Hematopoietic multipotent progenitor cell treated with erythropoietin and hydrocortisone succinate and interleukin-3 and kit ligand, for 15 days (in vitro differentiated cells): Measurements from ENCODE around the gene ADCY5.

ENCODE experiments used
- DNase-seq: peaks from one replicate; pipeline ENCODE4 v3.0.0-alpha.2; 2015; ENCODE audit warnings: low spot score

The ADCY5 gene

DNA sequence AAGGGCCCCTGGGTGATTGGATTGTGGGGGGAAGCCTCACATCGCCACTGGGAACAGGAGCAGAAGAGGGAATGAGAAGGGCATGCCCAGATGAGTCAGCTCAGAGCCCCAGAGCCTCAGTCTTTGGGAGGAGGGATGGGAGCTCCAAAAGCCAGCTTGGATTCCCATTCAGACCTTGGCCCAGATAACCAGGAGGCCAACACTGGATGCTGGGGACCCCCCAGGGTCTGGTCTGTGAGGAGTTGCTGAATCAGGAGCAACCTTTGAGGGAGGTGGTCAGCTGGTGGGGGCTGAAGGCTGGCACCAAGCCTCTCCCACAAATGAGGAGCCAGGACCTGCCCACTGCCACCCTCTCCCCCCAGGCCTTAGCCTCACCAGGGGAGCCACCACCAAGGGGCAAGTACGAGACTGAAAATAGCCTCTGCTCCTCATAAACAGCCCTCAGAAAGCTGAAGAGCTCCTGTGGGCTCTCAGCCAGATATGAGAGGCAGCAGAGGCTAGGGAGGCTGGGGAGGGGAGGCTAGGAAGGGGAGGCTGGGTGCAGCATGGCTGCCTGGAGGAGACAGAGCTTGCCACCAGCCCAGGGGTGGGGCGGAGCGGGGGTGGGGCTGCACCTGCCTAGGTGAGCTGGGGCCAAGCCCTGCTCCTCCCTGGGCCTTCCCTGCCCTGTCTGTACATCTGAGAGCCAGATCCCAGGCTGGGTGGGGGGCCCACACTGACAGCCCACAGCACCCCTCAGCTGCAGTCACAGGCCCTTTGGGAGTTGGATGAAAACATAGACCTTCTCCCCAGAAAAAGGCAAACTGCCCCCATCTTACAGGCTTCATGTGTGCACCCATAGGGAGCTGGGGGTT is 147.3 kb downstream of the ADCY5 start:
- DNase-seq = no peak

DNA sequence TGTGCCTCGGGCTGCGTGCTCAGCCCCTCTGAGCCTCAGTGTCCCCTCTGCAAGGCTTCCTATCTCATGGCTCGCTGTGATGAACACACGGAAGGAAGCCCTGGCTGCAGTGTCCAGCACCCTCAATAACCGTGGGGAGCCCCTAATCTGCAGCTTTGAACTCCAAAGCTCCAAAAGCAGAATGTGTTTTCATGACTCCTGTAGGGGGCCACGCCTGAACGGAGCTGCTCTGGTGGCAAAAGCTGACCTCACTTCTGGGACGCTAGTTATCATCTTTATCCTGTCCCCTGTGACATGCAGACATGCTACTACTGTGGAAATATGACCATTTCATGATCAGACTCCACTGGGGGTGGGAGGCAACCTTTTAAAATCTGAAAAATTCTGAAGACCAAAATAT is 148.3 kb downstream of the ADCY5 start:
- no peak for DNase-seq

DNA sequence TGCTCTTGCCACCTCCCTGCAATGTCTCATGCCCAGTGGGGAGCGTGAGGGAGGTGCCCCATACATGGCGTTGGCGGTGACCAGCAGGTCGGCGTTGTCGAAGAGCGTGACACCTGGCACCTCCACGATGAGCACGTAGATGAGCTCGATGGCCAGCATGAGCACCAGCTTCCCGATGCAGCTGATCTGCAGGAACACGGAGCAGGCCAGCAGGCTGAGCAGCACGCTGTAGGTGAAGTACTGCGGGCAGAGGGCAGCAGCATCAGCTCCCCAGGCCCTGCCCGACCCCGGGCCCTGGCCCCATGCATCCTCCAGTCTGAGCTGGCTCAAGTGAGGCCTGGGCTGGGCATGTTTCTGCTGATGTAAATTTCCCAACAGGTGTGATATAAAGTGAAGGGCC is 148.8 kb downstream of the ADCY5 start:
- no peak for DNase-seq

DNA sequence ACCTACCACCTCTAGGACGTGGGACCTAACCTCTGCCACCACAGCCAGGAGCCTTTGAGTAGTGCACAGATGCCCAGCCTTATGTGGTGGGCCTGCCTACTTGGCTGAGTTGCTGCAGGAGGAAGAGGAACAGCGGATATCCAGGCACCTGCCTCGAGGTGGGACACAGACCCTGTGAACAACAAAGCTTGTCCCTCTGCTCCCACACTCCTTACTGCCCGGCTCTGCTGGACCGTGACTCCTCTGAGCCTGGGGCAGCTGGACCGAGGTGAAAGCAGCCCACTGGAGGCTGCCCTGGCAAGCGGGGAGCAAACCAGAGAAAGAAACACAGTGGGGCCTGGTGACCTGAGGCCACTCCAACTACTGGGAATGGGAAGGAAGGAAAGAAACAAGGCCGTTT is 149.3 kb downstream of the ADCY5 start:
- no peak for DNase-seq

DNA sequence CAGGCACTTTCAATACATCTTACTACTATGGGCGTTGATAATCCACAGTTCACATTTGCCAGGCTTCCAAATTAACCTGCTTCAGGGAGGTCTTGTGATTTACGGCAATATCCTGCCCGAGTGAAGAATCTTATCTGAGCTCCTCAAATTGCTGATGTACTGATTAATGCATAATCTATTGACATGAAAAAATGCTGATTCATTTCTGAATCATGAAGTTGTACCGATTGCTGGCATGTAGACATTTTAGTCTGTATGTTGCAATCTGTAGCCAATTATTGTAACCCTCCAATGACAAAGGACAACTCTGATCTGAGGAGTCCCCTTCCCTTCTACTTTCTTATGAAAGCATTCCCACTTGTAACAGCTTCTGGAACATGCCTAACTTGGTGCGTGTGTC is 150.0 kb downstream of the ADCY5 start:
- no peak for DNase-seq

DNA sequence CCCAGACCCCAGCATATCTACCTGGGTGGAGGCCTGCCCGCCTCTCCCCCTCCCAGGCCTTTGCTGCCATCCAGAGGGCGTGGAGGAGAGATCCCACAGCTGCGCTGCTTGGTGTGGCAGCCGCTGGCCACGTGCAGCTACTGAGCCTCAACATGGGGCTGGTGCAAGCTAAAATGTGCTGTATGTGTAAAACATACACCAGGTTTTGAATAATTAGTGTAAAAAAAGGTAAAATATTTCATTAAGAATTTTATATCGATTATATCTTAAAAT is 151.3 kb downstream of the ADCY5 start:
- DNase-seq = no peak

DNA sequence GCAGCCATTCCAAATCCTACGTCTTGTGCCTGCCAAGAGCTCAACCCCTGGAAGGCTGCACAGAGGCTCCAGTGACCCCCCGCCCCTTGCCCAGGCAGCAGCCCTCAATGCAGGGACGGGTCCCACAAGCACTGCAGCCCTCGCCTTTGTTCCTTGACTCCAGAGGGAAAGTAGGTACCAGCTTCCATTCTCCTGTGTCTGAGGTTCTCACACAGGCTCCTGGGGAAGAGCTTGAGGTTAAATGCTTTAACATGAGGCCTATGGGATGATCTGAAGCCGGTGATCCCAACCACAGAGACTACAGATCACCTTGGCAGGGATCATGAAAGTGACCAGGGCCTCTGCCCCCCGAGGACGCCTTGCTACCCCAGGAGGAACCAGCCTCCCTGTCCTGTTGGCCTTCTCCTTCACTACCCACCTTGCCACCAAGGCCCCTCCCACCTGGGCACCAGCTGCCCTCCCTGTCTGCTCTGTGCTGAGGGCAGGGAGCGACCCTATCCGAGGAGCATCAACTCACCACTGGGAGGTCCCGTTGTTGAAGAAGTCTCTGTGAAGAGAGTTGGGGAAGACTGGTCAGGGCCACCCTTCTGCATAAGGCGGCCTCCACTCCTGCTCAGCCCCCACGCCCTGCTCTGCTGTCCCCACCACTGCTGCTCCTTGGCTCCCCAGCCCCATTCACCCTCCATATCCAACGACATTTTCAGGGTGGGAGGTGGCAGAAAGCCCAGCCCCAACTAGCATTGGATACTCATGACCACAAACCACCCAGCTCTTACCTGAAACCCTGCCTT is 151.9 kb downstream of the ADCY5 start:
- no peak for DNase-seq

DNA sequence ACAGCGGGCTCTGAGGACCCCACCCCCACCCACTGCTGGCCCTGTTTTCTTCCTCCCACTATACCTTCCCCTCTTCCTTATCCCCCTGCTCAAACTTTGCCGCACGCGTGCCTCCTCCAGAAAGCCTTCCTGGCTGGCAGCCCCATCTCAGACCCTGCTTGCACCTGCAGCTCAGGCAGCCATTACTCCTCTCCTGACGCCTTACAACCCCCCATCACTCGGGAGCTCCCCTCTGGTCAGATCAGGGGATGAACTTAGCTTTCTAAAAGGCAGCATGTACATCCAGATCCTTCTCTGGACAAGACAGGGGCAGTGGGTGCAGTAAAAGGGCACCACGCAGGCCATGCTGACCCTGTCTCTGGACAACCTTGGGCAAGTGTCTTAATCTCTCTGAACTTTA is 152.6 kb downstream of the ADCY5 start:
- no peak for DNase-seq

DNA sequence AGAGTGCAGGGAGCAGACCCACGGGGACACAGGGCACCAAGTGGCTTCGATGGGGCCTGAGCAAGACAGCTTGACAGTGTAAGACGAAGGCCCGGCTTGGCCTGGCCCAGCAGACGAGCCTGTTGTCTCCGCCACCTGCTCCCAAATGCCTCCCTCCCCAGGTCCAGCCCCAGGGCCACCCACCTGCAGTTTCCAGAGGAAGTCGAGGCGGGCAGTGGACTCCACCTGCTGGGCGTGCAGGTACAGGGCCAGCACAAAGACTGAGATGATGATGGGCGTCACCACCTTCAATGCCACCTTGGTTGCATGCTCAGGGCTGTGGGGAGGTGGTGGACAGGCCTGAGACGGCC is 153.0 kb downstream of the ADCY5 start:
- DNase-seq = no peak

DNA sequence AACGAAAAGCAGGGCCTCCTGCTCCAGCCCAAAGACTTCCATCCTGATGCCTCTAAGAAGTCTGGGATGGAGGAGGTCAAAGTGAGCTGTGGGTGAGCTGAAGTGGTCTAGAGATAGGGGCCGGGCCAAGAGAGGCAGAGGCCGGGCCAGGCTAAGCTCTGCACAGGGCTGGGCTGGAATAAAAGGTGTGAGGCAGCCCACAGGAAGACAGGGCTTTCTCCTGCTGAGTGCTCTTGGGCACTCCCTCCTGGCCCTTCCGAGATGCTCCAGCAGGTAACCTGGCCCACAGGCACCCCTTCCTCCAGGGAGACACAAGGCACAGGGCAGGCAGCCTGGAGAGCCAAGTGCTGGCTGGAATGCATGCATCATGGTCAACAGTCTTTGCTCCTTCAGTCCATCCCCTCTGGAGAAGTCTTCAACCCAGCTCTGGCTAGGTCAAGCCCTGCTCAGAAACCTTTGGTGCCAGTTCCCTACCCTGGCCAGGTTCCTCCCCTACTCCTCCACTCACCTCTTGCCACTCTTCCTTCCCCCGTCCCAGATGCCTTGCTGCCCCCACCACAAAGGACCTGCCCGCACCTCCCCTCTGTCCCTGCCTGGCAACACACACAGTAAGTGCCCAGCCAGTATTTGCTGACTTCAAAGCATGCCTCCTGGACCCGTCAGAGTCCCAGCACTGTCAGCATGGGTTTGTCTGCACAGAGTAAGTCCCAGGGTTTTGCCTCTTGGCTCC is 153.6 kb downstream of the ADCY5 start:
- DNase-seq = no peak

DNA sequence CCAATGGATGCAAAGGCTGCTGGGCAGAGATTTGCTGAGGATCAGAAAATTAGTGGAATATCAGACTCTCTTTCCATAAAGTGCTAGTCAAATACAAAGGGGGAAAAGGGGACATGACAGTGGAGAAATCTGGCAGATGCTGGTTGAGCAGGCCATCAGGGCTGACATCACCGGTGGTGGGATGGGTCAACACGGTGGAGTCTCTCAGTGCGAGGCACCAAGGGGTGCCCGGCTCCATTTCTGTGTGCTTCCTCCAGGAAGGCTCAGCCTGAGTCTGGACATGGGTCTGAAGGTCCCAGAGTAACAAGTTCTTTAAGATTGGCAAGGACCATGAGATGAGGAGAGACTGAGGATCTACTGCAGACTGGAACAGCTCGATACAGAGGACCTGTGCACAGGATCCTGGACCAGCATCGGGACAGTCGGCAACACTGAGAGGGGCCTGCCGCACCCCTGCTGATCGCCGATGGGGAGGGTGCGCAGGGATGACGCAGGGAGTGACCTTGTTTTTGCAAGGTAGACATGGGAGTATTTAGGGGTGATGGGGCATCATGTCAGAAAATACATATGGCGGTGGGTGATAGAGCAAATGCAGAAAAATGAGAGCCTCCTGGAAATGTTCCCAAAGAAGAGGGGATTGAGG is 154.5 kb downstream of the ADCY5 start:
- no peak for DNase-seq

DNA sequence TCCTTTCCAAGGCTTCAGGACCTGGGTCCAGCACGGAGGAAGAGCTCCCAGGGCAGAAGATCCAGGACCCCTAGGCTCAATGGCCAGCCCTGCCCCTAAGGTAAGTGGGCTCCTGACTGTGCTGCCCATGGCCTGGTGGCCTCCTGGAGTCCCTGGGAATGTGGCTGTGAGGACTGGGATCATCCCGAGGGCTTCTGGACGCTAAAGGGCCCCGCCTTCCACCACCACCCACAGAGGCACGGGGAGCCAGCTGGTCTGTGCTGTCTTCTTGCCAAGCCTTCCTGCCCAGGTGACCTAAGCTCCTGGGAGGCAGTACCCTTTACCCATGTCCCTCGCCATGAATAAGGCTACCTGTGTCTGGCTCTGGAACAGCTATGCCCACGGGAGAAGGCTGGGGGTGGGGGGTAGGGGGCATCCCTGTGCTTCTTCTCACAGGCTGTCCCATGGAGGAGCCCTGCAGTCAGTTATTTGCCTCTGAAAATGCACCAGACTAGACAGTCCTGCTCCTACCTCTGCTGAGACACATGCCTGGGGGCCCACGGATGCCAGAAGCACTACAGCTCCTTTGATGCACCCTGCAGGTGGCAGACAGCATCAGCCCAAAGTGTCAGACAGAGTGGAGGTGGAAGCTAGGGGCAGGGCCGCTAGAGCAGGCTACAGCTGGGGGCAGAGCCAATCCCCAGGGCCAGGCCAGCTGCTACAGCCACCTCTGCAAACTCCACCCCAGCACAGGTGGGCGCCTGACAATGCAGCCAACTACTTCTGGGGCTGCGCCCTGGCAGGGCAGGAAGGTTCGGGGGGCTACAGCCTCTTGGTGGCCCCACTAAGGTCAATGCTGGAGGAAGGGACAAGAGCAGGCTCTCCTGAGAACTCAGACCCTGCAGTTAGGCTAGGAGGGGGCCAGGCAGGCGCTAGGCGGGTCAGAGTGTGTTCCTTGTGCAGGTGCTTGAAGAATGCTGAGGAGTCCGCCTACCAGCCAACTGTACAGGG is 156.3 kb downstream of the ADCY5 start:
- no peak for DNase-seq

DNA sequence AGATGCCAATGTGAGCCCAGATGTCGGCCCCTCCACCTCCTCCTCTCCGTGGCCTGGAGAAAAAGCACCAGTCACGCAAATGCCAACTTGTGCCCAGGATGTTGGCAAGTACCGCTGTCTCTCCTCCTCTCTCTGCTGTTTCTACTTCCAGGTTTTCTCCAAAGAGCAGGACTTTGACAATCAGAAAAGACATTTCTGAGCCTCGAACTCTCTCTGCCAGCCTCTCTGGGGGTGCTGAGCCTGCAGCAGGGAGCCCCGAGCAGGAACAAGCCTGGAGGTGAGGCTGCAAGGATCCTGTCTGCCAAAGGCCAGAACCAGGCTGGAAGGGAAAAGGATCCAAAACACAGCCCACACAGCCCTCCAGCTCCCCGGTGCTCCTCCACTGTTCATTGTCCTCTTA is 157.5 kb downstream of the ADCY5 start:
- no peak for DNase-seq

DNA sequence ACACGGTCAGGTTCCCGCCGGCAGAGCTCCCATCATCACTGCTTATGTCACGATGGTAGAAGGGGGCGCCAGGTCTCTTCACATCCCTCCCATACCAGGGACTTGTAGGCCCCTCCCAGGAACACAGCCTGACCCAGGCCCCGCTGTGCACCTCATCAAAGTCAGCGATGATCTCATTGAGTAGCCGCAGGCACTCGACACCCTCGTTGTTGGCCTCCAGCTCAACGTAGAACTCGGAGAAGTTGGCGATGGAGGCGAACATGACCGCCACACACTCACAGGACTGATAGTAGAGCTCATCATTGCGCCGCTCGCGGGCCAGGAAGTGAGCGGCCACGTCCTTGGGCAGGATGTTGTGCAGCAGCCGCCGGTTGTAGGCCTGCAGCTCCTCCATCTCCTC is 157.9 kb downstream of the ADCY5 start:
- no peak for DNase-seq

DNA sequence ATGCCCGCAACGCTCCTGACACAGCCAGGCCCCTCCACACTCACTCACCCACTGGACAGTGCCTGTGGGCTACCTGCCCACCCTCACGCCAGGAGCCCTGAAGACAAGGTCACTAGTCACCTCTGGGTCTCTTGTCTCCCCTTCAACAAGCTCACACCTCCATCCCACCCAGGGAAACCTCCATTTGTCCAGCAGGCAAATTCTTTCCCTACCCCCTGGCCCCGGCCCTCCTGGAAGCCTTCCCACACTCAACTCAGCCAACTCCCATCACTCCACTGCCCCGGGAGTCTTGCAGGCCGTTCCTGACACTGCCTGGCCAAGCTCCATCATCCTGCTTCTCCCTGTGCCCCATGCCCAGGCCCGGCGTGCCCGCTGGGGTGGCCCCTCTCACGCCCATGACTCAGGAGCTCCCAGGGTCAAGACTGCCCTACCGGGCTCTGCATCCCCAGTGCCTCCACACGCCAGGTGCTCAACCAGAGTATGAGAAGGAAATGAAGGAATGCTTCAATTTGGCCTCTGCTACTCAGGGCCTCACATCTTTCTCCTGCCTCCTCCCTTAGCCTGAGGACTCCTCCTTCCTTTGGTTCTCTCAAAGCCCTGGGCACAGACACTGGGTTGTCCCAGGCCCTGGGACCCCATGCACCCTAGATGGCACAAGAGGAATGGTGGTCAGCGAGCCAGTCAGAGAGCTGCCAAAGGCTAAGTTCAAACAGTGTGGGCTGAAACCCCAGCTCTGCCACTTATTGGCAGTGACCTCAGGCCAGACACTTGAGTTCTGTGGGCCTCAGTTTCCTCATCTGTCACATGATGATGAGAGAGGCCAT is 158.6 kb downstream of the ADCY5 start:
- no peak for DNase-seq

DNA sequence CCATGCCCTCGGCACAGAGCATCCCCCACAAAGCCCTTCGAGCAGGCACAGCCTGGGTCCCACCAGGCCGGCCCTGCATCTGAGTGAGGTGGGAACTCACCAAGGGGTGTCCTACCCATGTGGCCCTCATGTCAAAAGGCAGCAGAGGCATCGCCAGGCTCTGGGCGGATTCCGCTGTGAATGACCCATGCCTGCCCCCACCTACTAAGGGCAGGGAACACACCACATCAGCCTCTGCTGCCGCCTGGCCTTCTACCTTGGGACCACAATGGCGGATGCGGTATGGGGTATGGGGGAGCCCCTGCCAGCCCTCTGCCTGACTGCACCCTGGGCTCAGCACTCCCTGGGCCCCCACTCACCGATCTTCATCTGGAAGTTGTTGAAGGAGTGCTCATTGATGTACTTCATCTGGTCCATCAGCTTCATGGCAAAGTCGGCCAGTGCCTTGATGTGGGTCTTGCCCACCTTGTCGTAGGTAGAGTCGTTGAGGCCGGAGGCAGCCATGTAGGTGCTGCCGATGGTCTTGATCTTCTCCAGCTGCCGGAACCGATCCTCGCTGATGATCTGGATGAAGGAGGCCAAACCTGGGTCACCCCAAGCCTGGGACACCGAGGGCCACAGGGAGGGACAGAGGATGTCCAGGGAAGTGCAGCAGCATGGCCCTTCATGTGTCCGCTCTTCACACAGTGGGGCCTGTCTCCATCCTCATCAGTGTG is 159.3 kb downstream of the ADCY5 start:
- no peak for DNase-seq

DNA sequence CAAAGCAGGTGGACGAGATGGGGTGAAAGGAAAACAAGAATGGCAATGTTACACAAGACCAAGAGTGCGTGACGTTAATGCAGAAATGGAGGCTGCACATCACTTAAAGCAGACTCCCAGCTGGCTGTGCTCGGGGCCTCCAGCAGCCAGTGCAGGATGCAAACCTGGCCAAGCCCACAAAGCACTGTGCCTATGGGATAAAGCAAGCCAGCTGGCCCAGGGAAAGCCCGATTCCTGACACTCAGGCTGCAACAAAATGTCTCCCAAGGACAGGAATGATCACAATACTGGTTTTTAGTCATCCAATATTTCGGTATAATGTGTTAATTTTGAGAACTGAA is 161.0 kb downstream of the ADCY5 start:
- no peak for DNase-seq

DNA sequence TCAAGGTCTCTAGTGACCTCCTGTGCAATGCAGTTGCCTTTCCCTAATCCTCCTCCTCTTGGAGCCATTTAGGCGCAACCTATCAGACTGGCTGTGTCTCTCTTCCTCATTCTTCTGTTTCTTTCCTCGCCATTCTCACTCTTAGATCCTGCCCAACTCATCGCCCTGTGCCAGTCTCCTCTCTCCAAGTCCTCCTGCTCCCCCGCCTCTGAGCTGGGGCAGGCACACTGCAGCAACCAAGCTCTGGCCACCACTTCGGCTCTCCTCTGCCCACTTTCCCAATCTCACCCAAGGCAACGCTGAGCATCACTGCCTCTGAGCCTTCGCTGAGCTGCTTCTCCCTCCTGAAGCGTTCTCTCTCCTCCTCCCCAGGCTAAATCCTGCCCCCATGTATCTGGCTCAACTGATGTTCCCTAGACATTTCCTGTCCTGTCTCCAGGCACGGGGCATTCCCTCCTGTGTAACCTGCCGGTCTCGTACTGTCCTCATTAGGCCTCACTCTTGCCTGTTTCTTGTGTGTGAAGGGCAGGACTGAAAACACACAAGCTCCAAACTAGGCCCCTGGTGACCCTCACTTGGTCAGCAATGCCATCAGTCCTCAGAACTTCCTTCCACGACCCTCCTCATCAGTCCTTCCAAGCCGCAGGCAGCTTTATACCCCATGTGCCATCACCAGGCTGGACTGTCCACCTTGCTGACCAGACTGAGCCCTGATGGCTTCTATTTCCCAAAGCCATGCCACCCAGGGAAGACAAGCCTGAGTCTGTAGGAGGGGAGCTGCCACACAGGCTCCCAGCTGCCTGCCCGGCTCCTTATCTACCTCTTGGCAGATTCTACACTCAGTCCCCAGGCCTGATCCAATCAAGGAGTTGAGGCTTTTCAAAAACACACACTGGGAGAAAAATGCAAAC is 161.6 kb downstream of the ADCY5 start:
- DNase-seq = no peak
